H9 (cell line): Measurements from ENCODE around the gene TRHDE. TPM values are rescaled to one million over a fixed set of nuclear protein-coding genes. Genes with fewer than 3 reads are reported as not detected.

Experiments used
- DNase-seq: peaks from one replicate; pipeline ENCODE4 v3.0.0-alpha.2; 2017
- H2AFZ ChIP-seq: one replicate; pipeline ENCODE4 v1.6.1; 2013; ENCODE audit warnings: mild to moderate bottlenecking, low read length, control low read depth, moderate library complexity
- H2AK5ac ChIP-seq: 2 replicates; pipeline ENCODE4 v1.6.1; 2013; ENCODE audit warnings: low read length, control low read depth, mixed read lengths; ENCODE audit not compliant: insufficient read length
- H2BK120ac ChIP-seq: one replicate; pipeline ENCODE4 v1.6.1; 2013; ENCODE audit warnings: low read depth, mild to moderate bottlenecking, low read length, control low read depth, inconsistent platforms; ENCODE audit not compliant: poor library complexity, severe bottlenecking
- H2BK12ac ChIP-seq: 2 replicates; pipeline ENCODE4 v1.6.1; 2013; ENCODE audit warnings: low read length, control low read depth, mixed read lengths, low read depth; ENCODE audit not compliant: insufficient read length
- H2BK15ac ChIP-seq: 2 replicates; pipeline ENCODE4 v1.6.1; 2013; ENCODE audit warnings: low read depth, low read length, control low read depth
- H2BK20ac ChIP-seq: one replicate; pipeline ENCODE4 v1.6.1; 2013; ENCODE audit warnings: low read depth, mild to moderate bottlenecking, low read length, control low read depth, inconsistent platforms; ENCODE audit not compliant: poor library complexity, severe bottlenecking
- H2BK5ac ChIP-seq: 2 replicates; pipeline ENCODE4 v1.6.1; 2013; ENCODE audit warnings: low read length, control low read depth, mixed read lengths; ENCODE audit not compliant: insufficient read length
- H3K14ac ChIP-seq: 2 replicates; pipeline ENCODE4 v1.6.1; 2013; ENCODE audit warnings: low read length, control low read depth; ENCODE audit not compliant: insufficient read depth
- H3K18ac ChIP-seq: 2 replicates; pipeline ENCODE4 v1.6.1; 2013; ENCODE audit warnings: low read depth, mild to moderate bottlenecking, mixed read lengths, low read length, control low read depth; ENCODE audit not compliant: insufficient read length
- H3K23ac ChIP-seq: 2 replicates; pipeline ENCODE4 v1.6.1; 2013; ENCODE audit warnings: low read length, control low read depth, mixed read lengths, low read depth; ENCODE audit not compliant: insufficient read length
- H3K23me2 ChIP-seq: 2 replicates; pipeline ENCODE4 v1.6.1; 2013; ENCODE audit warnings: low read depth, mild to moderate bottlenecking, mixed read lengths, low read length, control low read depth; ENCODE audit not compliant: insufficient read length, poor library complexity, severe bottlenecking
- H3K27ac ChIP-seq: 2 replicates; pipeline ENCODE4 v1.5.1; 2013; ENCODE audit warnings: low read length, control low read depth, mixed read lengths, low read depth; ENCODE audit not compliant: insufficient read length
- H3K27me3 ChIP-seq: 2 replicates; pipeline ENCODE4 v1.6.1; 2013; ENCODE audit warnings: low read length, control low read depth, inconsistent platforms; ENCODE audit not compliant: insufficient read depth
- H3K4ac ChIP-seq: 2 replicates; pipeline ENCODE4 v1.6.1; 2013; ENCODE audit warnings: low read depth, mild to moderate bottlenecking, control low read depth, inconsistent platforms, low read length, moderate library complexity
- H3K4me1 ChIP-seq: 2 replicates; pipeline ENCODE4 v1.6.1; 2013; ENCODE audit warnings: low read length, control low read depth, inconsistent platforms; ENCODE audit not compliant: insufficient read depth
- H3K4me2 ChIP-seq: 2 replicates; pipeline ENCODE4 v1.6.1; 2013; ENCODE audit warnings: low read length, control low read depth, mixed read lengths; ENCODE audit not compliant: insufficient read length, insufficient read depth
- H3K56ac ChIP-seq: 2 replicates; pipeline ENCODE4 v1.6.1; 2013; ENCODE audit warnings: low read depth, mild to moderate bottlenecking, mixed read lengths, low read length, control low read depth; ENCODE audit not compliant: insufficient read length
- H3K79me1 ChIP-seq: 2 replicates; pipeline ENCODE4 v1.6.1; 2013; ENCODE audit warnings: low read depth, mild to moderate bottlenecking, moderate library complexity, low read length, control low read depth, inconsistent platforms; ENCODE audit not compliant: insufficient read depth, poor library complexity, severe bottlenecking
- H3K79me2 ChIP-seq: 2 replicates; pipeline ENCODE4 v1.6.1; 2013; ENCODE audit warnings: low read length, control low read depth, inconsistent platforms; ENCODE audit not compliant: insufficient read depth
- H3K9ac ChIP-seq: 2 replicates; pipeline ENCODE4 v1.6.1; 2013; ENCODE audit warnings: low read length, control low read depth, mixed read lengths; ENCODE audit not compliant: insufficient read length; ENCODE audit errors: extremely low read depth
- H3K9me3 ChIP-seq: one replicate; pipeline ENCODE4 v1.6.1; 2013; ENCODE audit warnings: low read depth, low read length, inconsistent platforms; ENCODE audit not compliant: control insufficient read depth
- H3T11ph ChIP-seq: one replicate; pipeline ENCODE4 v1.6.1; 2013; ENCODE audit warnings: mild to moderate bottlenecking, low read length, control low read depth, inconsistent platforms
- H4K20me1 ChIP-seq: one replicate; pipeline ENCODE4 v1.6.1; 2013; ENCODE audit not compliant: control insufficient read depth, insufficient read length, insufficient read depth
- H4K5ac ChIP-seq: 2 replicates; pipeline ENCODE4 v1.6.1; 2013; ENCODE audit warnings: low read depth, mild to moderate bottlenecking, mixed read lengths, low read length, control low read depth; ENCODE audit not compliant: insufficient read length
- H4K8ac ChIP-seq: replicated peaks from 2 replicates; pipeline ENCODE4 v1.6.1; 2013; ENCODE audit warnings: low read length, control low read depth, mixed read lengths, low read depth; ENCODE audit not compliant: insufficient read length
- H4K91ac ChIP-seq: 2 replicates; pipeline ENCODE4 v1.6.1; 2013; ENCODE audit warnings: low read depth, mild to moderate bottlenecking, moderate library complexity, mixed read lengths, low read length, control low read depth; ENCODE audit not compliant: insufficient read length
- H3K27ac Mint-ChIP-seq, 3 experiments: 2 replicates in 2 of 3; 3 replicates in 1 of 3; pipeline ENCODE4 v1.8.0; 2020 to 2021; ENCODE audit warnings: mixed read lengths in 3 of 3, mild to moderate bottlenecking in 1 of 3, moderate library complexity in 1 of 3
- H3K27me3 Mint-ChIP-seq: 2 replicates; pipeline ENCODE4 v1.8.0; 2021; ENCODE audit warnings: low read depth, mild to moderate bottlenecking, moderate library complexity, mixed read lengths
- H3K36me3 Mint-ChIP-seq, 3 experiments: 2 replicates in 2 of 3; 3 replicates in 1 of 3; pipeline ENCODE4 v1.8.0; 2020 to 2021; ENCODE audit warnings: low read depth in 3 of 3, mixed read lengths in 3 of 3; ENCODE audit not compliant: insufficient read depth in 1 of 3
- H3K4me1 Mint-ChIP-seq, 2 experiments: 2 replicates each; pipeline ENCODE4 v1.8.0; 2020; ENCODE audit warnings: mixed read lengths in 2 of 2
- H3K4me3 Mint-ChIP-seq, 2 experiments: 2 replicates in 1 of 2; 3 replicates in 1 of 2; pipeline ENCODE4 v1.8.0; 2020 to 2021; ENCODE audit warnings: mild to moderate bottlenecking in 2 of 2, mixed read lengths in 2 of 2, moderate library complexity in 1 of 2
- H3K9me3 Mint-ChIP-seq, 2 experiments: 2 replicates in 1 of 2; 3 replicates in 1 of 2; pipeline ENCODE4 v1.8.0; 2020; ENCODE audit warnings: mild to moderate bottlenecking in 2 of 2, mixed read lengths in 2 of 2, moderate library complexity in 1 of 2
- CTCF ChIP-seq: fragments of 200-600 bp; sonication (generic); conservative IDR thresholded peaks from 3 replicates; pipeline ENCODE4 v1.8.0; 2021; ENCODE audit warnings: antibody characterized with exemption, mild to moderate bottlenecking
- WGBS: extraction: QIAGEN DNeasy Blood & Tissue Kit; methylation state at CpG from one replicate; pipeline ENCODE4 v1.1.7; 2013; ENCODE audit warnings: missing lambda C conversion rate, low lambda C conversion rate, mixed read lengths; ENCODE audit not compliant: insufficient read length; ENCODE audit errors: extremely low coverage; 5-methylcytosine and 5-hydroxymethylcytosine counted together
- total RNA-seq: library from RNA; stranded (reverse); gene quantifications from 2 replicates; pipeline ENCODE4 v1.2.1, GENCODE V29; 2021

Gene TRHDE
- total RNA-seq, 1 experiment from 2014 or later: 1.0 TPM

GRCh38 chr12:72610342-72610741, 338.2 kb downstream of the TRHDE start:
- Histone ChIP-seq H3K18ac (no peak overlapping the region), H3K23me2 (no peaks in the 10 kb centered on the region), H2BK15ac (no peak overlapping the region), H3K23ac (no peak overlapping the region), H2AK5ac (no peak overlapping the region), H3K4me2 (no peak overlapping the region), H3T11ph (no peak overlapping the region), H4K91ac (no peak overlapping the region), H3K9me3 (no peaks in the 10 kb centered on the region), H3K14ac (no peak overlapping the region), H3K56ac (no peak overlapping the region), H2BK12ac (no peak overlapping the region), H3K9ac (no peak overlapping the region), H2BK20ac (no peak overlapping the region), H2BK5ac (no peak overlapping the region), H3K4me1 (peaks cover 13% of the 10 kb centered on the region; the same call in 1 of the 2 replicates), H4K5ac (no peak overlapping the region), H3K79me2 (no peaks in the 10 kb centered on the region), H3K27ac (peak overlapping the region; percentile 96), H3K27me3 (no peaks in the 10 kb centered on the region), H4K20me1 (no peaks in the 10 kb centered on the region), H2BK120ac (no peak overlapping the region), H3K4ac (no peak overlapping the region), H3K79me1 (no peaks in the 10 kb centered on the region), H4K8ac (no peak overlapping the region), H2AFZ (no peak overlapping the region)
- TF ChIP-seq CTCF: no peak
- peak; percentile 34 for DNase-seq
- Mint-ChIP-seq H3K9me3 (peaks cover 3 to 5% of the 10 kb centered on the region in 2 experiments; a peak in 3 of 5 replicates), H3K4me1 (peaks cover 46 to 51% of the 10 kb centered on the region in 2 experiments), H3K36me3 (peaks cover 11 to 12% (median 11%) of the 10 kb centered on the region in 3 experiments; a peak in 6 of 7 replicates), H3K27me3 (no peaks in the 10 kb centered on the region), H3K4me3 (peak overlapping the region in 1 of 2 experiments; percentile 14; a peak in 1 of 5 replicates), H3K27ac (peak overlapping the region in 2 of 3 experiments; percentile 13 to 99; a peak in 4 of 7 replicates)
- no CpG with 5 or more reads among the region's 10 CpGs for WGBS
